Measurements from ENCODE around the gene TRDMT1.

TRDMT1 gene

DNA sequence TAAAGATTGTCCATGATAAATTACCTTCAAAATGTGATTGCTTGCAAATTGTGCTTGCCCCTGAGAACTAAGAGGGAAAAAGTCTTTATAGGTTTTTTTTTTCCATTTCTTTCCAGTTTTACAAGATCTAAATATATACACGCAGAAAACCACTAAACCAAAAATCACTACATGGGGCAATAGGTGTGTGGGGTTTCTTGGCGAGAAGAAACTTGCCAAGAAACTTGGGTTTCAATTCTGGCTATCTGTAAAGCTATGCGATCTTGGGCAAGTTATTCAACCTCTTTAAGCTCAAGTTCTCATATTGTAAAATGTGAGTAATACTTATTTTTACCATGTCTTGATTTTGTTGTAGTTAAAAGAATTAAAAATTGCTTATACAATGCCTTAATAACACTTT, 88.9 kb downstream of the TRDMT1 start:
- H3K9me3 ChIP-seq (ENCODE audit: control insufficient read depth in 1 of 2, low read length in 2 of 2) = no peaks in the 10 kb centered on the region
- H3K4me3 ChIP-seq (ENCODE audit: low read depth in 1 of 2, low read length in 2 of 2) = no peak overlapping the region
- H3K27ac ChIP-seq (ENCODE audit: low read length) = no peak overlapping the region
- H3K4me1 ChIP-seq (ENCODE audit: control insufficient read depth in 1 of 2, insufficient read depth in 2 of 2, low read length in 2 of 2) = no peaks in the 10 kb centered on the region
- no peaks in the 10 kb centered on the region for H3K27me3 ChIP-seq (ENCODE audit: low read depth, low read length)
- H3K36me3 ChIP-seq (ENCODE audit: control insufficient read depth in 1 of 2, insufficient read depth in 2 of 2, low read length in 2 of 2) = no peaks in the 10 kb centered on the region

DNA sequence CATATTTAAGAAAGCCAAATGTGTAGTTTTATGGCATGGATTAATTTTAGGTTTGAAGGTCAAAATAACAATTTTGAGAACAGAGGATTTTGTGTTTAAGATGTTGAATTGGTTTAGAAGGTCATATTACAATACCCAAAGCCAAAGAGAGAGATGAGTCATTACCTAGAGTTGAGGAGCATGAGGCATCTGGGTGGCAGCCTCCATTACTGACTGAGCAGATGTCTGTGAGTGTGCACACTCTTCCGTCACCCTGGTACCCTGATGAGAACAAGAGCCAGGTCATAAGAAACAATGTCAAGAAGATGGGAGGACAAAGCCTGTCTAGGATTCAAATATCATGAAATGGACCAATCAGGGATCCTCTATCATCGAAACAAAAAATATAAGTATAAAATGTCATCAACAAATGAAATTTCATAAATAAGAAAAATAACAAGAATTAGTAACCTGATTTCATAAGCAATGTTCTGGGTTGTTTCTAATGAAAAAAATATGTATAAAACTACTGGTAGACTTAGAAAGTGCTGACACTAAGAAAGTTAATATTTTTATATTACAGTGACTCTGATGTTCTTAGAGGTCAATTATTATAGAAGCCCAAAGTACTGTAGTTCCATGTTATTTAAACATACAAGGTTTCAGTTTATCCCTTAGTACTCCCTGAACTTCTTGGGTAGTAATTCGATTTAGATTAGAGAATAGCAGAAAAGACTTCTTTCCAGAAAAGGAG, 91.8 kb downstream of the TRDMT1 start:
- no peaks in the 10 kb centered on the region for H3K36me3 ChIP-seq (ENCODE audit: control insufficient read depth in 1 of 2, insufficient read depth in 2 of 2, low read length in 2 of 2)
- no peak overlapping the region for H3K4me3 ChIP-seq (ENCODE audit: low read depth in 1 of 2, low read length in 2 of 2)
- no peak overlapping the region for H3K27ac ChIP-seq (ENCODE audit: low read length)
- no peaks in the 10 kb centered on the region for H3K4me1 ChIP-seq (ENCODE audit: control insufficient read depth in 1 of 2, insufficient read depth in 2 of 2, low read length in 2 of 2)
- no peaks in the 10 kb centered on the region for H3K9me3 ChIP-seq (ENCODE audit: control insufficient read depth in 1 of 2, low read length in 2 of 2)
- H3K27me3 ChIP-seq (ENCODE audit: low read depth, low read length) = no peaks in the 10 kb centered on the region

DNA sequence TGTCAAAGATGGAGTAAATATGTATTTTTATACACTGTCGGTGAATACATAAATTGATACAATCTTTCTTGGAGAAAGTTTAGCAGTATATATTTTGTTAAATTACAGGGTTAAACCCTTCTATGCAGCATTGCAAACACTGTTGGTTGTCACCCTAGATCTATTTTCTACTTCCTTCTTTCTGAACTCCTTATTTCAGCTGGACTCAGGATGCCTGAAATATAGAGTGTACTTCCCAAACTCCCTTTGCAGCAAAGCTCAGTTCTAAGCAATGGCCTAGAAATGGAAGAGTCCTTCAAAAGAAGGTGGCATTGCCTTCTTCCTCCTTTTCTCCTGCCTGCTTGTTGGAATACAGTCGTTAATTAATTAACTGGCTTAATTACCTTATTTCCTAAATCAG, 92.4 kb downstream of the TRDMT1 start:
- H3K4me1 ChIP-seq (ENCODE audit: control insufficient read depth in 1 of 2, insufficient read depth in 2 of 2, low read length in 2 of 2) = no peaks in the 10 kb centered on the region
- H3K27ac ChIP-seq (ENCODE audit: low read length) = no peak overlapping the region
- H3K27me3 ChIP-seq (ENCODE audit: low read depth, low read length) = no peaks in the 10 kb centered on the region
- no peak overlapping the region for H3K4me3 ChIP-seq (ENCODE audit: low read depth in 1 of 2, low read length in 2 of 2)
- H3K36me3 ChIP-seq (ENCODE audit: control insufficient read depth in 1 of 2, insufficient read depth in 2 of 2, low read length in 2 of 2) = no peaks in the 10 kb centered on the region
- no peaks in the 10 kb centered on the region for H3K9me3 ChIP-seq (ENCODE audit: control insufficient read depth in 1 of 2, low read length in 2 of 2)

DNA sequence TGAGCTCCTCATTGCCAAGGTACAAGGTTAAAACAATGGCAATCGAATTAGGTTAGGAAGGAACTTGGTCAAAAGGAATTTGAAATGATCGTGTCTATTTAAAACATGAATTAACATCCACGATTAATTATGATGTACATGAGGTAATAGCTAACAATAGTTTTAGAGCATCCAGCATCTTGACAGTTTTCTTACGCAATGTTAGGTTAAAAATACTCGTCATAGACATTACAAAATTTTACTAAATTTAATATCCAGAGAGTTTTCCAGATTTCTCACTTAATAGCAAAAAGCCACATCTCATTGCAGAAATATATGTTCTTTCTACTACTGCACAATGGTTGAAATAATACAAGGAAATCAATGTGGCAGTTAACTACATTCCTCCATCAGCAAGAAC, 94.5 kb downstream of the TRDMT1 start:
- no peaks in the 10 kb centered on the region for H3K9me3 ChIP-seq (ENCODE audit: control insufficient read depth in 1 of 2, low read length in 2 of 2)
- no peaks in the 10 kb centered on the region for H3K4me1 ChIP-seq (ENCODE audit: control insufficient read depth in 1 of 2, insufficient read depth in 2 of 2, low read length in 2 of 2)
- no peak overlapping the region for H3K27ac ChIP-seq (ENCODE audit: low read length)
- no peak overlapping the region for H3K4me3 ChIP-seq (ENCODE audit: low read depth in 1 of 2, low read length in 2 of 2)
- no peaks in the 10 kb centered on the region for H3K36me3 ChIP-seq (ENCODE audit: control insufficient read depth in 1 of 2, insufficient read depth in 2 of 2, low read length in 2 of 2)
- no peaks in the 10 kb centered on the region for H3K27me3 ChIP-seq (ENCODE audit: low read depth, low read length)

DNA sequence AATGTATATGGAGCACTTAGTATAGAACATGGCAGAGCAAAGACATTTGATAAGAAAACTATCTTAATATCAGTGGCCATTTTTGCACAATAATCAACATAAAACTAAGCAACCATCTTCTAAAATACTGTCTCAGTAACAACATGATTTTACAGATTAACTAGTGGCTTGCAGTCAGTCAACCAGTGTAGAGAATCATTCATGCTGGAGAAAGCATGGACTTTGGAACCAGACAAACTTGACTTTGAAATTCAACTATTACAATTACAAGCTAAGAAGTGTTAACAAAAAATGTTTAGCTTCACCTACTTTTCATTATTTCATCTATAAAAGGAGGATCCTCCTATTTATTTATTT, 99.6 kb downstream of the TRDMT1 start:
- no peaks in the 10 kb centered on the region for H3K27me3 ChIP-seq (ENCODE audit: low read depth, low read length)
- H3K4me3 ChIP-seq (ENCODE audit: low read depth in 1 of 2, low read length in 2 of 2) = no peak overlapping the region
- no peaks in the 10 kb centered on the region for H3K4me1 ChIP-seq (ENCODE audit: control insufficient read depth in 1 of 2, insufficient read depth in 2 of 2, low read length in 2 of 2)
- no peaks in the 10 kb centered on the region for H3K36me3 ChIP-seq (ENCODE audit: control insufficient read depth in 1 of 2, insufficient read depth in 2 of 2, low read length in 2 of 2)
- no peak overlapping the region for H3K27ac ChIP-seq (ENCODE audit: low read length)
- H3K9me3 ChIP-seq (ENCODE audit: control insufficient read depth in 1 of 2, low read length in 2 of 2) = no peaks in the 10 kb centered on the region

DNA sequence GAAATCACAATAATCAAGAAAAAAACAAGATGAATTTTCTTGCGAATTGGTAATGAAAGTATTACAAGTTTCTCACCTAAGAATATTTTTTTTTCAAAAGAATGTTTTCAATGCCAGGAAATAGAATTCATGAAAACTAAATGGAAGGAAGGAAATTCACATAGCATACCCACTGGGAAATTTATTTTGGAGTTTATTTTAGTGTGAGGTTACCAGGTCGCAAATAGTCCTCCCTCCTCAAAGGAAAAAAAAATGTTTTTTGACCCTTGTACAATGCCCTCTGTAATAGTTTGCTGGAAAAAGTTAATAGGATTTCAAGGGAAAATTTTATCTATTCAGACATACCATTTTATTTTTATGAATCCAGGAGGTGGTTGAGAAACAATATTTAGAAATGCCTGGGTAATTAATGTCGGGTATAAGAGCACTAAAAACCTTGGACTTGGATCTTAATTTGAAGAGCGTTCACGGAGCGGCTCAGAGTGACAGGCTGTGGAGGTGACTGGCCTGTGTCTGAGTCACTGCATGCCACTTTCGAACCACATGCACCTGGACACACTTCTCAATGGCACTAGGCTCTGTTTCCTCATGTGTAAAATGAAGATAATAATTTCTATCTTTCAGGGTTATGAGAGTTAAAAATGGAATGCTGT, 100.1 kb downstream of the TRDMT1 start:
- H3K27ac ChIP-seq (ENCODE audit: low read length) = no peak overlapping the region
- H3K27me3 ChIP-seq (ENCODE audit: low read depth, low read length) = no peaks in the 10 kb centered on the region
- no peaks in the 10 kb centered on the region for H3K4me1 ChIP-seq (ENCODE audit: control insufficient read depth in 1 of 2, insufficient read depth in 2 of 2, low read length in 2 of 2)
- no peaks in the 10 kb centered on the region for H3K9me3 ChIP-seq (ENCODE audit: control insufficient read depth in 1 of 2, low read length in 2 of 2)
- no peaks in the 10 kb centered on the region for H3K36me3 ChIP-seq (ENCODE audit: control insufficient read depth in 1 of 2, insufficient read depth in 2 of 2, low read length in 2 of 2)
- no peak overlapping the region for H3K4me3 ChIP-seq (ENCODE audit: low read depth in 1 of 2, low read length in 2 of 2)

DNA sequence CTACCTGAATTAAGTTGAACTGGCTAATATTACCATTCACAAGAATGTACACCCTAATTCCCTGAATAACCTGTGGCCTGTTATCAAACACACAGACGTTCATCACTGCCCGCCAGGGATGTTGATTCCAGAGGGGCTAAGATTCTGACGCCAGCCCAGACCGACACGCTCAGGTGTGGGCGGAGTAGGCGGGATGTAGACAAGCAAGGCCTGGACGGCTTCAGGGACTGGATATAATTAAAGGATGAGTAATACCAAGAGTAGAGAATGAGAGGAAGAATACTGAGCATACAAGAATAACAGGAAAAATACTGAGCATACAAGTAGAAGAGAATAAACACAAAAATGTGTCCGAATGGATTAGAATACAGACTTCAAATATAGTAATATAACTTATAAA, 100.9 kb downstream of the TRDMT1 start:
- Histone ChIP-seq H3K36me3 (ENCODE audit: control insufficient read depth in 1 of 2, insufficient read depth in 2 of 2, low read length in 2 of 2) (no peaks in the 10 kb centered on the region), H3K27me3 (ENCODE audit: low read depth, low read length) (no peaks in the 10 kb centered on the region), H3K4me1 (ENCODE audit: control insufficient read depth in 1 of 2, insufficient read depth in 2 of 2, low read length in 2 of 2) (no peaks in the 10 kb centered on the region), H3K27ac (ENCODE audit: low read length) (no peak overlapping the region), H3K4me3 (ENCODE audit: low read depth in 1 of 2, low read length in 2 of 2) (no peak overlapping the region), H3K9me3 (ENCODE audit: control insufficient read depth in 1 of 2, low read length in 2 of 2) (no peaks in the 10 kb centered on the region)

DNA sequence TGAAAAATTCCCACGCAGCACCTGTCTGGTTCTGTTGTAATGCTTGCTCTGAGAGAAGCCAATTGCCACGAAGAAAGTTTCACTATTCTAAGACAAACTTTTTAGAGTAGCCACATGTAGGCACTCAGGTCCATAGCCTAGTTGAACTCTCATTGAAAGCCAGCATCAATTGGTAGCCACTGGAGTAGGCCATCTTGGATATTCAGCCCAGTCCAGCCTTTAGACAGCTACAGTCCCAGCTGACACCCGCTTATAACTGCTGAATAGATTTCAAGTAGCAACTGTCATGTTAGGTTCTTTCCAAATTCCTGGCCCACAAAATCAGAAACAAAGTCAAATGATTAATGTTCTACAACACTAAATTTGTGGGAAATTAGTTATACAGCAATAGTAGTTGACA, 103.5 kb downstream of the TRDMT1 start:
- no peaks in the 10 kb centered on the region for H3K36me3 ChIP-seq (ENCODE audit: control insufficient read depth in 1 of 2, insufficient read depth in 2 of 2, low read length in 2 of 2)
- no peaks in the 10 kb centered on the region for H3K27me3 ChIP-seq (ENCODE audit: low read depth, low read length)
- no peaks in the 10 kb centered on the region for H3K9me3 ChIP-seq (ENCODE audit: control insufficient read depth in 1 of 2, low read length in 2 of 2)
- no peak overlapping the region for H3K27ac ChIP-seq (ENCODE audit: low read length)
- no peak overlapping the region for H3K4me3 ChIP-seq (ENCODE audit: low read depth in 1 of 2, low read length in 2 of 2)
- H3K4me1 ChIP-seq (ENCODE audit: control insufficient read depth in 1 of 2, insufficient read depth in 2 of 2, low read length in 2 of 2) = peaks cover 0 to 3% of the 10 kb centered on the region in 2 donors
